ENCODE data around the gene C1orf52. TPM values are rescaled to one million over a fixed set of nuclear protein-coding genes. Genes with fewer than 3 reads are reported as not detected.

Gene C1orf52
- total and polyA plus RNA-seq, 2 of the 13 experiments (the other 11 are each of a cell fraction or from before 2014, with no cell fraction given), result 19.4 to 27.4 TPM

DNA sequence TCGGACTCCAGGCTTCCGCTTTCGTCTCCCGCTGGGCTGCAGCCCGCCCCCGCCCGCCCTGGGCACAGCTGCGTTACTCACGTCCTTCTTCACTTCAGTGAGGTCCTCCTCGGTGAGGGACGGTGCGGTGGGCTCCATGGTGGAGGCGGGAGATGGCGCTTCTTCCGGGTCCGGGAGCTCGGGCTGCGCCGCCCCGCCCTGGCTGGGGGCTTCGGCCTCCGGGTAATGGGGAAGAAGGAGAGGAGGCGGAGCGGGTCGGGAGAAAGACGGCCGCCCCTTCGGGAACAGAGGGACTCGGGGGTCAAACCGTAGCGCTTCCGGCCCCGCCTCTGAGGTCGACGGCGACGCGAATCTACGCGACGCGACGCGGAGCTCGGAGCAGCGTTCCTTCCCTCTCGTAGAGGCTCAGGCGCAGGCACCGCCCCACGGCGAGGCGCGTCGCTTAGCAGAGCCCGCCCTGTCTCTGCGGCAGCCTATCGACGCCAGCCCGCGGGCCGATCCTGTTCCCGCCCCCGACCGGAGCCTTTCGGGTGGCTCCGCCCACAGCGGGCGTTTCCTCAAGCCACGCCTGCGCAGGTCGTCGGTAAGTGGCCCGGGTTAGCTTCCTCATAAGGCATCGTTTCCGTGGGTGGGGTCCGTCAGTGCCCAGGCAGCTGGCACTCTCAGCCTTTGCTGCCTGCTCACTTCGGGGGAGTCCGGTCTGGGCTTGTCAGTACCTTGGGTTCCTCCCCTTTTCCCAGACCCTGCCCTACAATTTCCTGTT is 16.9 kb upstream of the C1orf52 start, which contains the start of gene BCL10 (continued):
- no peak for TF ChIP-seq ZNF672 (CRISPR knock-in tag; IDR thresholded peaks at IDR 0.05)
- TF ChIP-seq, protein P1, sequence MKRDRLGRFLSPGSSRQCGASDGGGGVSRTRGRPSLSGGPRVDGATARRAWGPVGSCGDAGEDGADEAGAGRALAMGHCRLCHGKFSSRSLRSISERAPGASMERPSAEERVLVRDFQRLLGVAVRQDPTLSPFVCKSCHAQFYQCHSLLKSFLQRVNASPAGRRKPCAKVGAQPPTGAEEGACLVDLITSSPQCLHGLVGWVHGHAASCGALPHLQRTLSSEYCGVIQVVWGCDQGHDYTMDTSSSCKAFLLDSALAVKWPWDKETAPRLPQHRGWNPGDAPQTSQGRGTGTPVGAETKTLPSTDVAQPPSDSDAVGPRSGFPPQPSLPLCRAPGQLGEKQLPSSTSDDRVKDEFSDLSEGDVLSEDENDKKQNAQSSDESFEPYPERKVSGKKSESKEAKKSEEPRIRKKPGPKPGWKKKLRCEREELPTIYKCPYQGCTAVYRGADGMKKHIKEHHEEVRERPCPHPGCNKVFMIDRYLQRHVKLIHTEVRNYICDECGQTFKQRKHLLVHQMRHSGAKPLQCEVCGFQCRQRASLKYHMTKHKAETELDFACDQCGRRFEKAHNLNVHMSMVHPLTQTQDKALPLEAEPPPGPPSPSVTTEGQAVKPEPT (CRISPR knock-in tag; IDR thresholded peaks at IDR 0.05; ENCODE audit: low read depth), result no peak
- no peak for TF ChIP-seq NPAS2 (CRISPR knock-in tag; IDR thresholded peaks at IDR 0.05; ENCODE audit: borderline replicate concordance)
- TF ChIP-seq ZNF484 (CRISPR knock-in tag; IDR thresholded peaks at IDR 0.05; ENCODE audit: borderline replicate concordance, low read depth), result no peak
- no peak for TF ChIP-seq NFIB (CRISPR knock-in tag; IDR thresholded peaks at IDR 0.05; ENCODE audit: borderline replicate concordance)
- TF ChIP-seq ZNF878 (CRISPR knock-in tag; IDR thresholded peaks at IDR 0.05), result no peak
- TF ChIP-seq MED8 (CRISPR knock-in tag; IDR thresholded peaks at IDR 0.05; ENCODE audit: insufficient replicate concordance), result no peak
- TF ChIP-seq ZNF570 (CRISPR knock-in tag; IDR thresholded peaks at IDR 0.05; ENCODE audit: borderline replicate concordance), result no peak
- 0 out of 2 replicates have a peak, but pooled peaks have one; percentile 73 for TF ChIP-seq ZNF230 (CRISPR knock-in tag; IDR thresholded peaks at IDR 0.05)
- no peak for TF ChIP-seq MLLT10 (CRISPR knock-in tag; IDR thresholded peaks at IDR 0.05)
- peak; percentile 73; the same call in 1 of the 2 replicates for TF ChIP-seq ARID2 (CRISPR knock-in tag; IDR thresholded peaks at IDR 0.05; ENCODE audit: borderline replicate concordance)
- TF ChIP-seq, protein P2, sequence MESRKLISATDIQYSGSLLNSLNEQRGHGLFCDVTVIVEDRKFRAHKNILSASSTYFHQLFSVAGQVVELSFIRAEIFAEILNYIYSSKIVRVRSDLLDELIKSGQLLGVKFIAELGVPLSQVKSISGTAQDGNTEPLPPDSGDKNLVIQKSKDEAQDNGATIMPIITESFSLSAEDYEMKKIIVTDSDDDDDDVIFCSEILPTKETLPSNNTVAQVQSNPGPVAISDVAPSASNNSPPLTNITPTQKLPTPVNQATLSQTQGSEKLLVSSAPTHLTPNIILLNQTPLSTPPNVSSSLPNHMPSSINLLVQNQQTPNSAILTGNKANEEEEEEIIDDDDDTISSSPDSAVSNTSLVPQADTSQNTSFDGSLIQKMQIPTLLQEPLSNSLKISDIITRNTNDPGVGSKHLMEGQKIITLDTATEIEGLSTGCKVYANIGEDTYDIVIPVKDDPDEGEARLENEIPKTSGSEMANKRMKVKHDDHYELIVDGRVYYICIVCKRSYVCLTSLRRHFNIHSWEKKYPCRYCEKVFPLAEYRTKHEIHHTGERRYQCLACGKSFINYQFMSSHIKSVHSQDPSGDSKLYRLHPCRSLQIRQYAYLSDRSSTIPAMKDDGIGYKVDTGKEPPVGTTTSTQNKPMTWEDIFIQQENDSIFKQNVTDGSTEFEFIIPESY (CRISPR knock-in tag; IDR thresholded peaks at IDR 0.05), result no peak
- no peak for TF ChIP-seq ZNF354B (CRISPR knock-in tag; IDR thresholded peaks at IDR 0.05)
- no peak for TF ChIP-seq ZNF264 (CRISPR knock-in tag; IDR thresholded peaks at IDR 0.05)
- TF ChIP-seq ZNF33A (CRISPR knock-in tag; IDR thresholded peaks at IDR 0.05; ENCODE audit: borderline replicate concordance), result no peak
- TF ChIP-seq, protein P3, sequence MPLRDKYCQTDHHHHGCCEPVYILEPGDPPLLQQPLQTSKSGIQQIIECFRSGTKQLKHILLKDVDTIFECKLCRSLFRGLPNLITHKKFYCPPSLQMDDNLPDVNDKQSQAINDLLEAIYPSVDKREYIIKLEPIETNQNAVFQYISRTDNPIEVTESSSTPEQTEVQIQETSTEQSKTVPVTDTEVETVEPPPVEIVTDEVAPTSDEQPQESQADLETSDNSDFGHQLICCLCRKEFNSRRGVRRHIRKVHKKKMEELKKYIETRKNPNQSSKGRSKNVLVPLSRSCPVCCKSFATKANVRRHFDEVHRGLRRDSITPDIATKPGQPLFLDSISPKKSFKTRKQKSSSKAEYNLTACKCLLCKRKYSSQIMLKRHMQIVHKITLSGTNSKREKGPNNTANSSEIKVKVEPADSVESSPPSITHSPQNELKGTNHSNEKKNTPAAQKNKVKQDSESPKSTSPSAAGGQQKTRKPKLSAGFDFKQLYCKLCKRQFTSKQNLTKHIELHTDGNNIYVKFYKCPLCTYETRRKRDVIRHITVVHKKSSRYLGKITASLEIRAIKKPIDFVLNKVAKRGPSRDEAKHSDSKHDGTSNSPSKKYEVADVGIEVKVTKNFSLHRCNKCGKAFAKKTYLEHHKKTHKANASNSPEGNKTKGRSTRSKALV (CRISPR knock-in tag; IDR thresholded peaks at IDR 0.05), result no peak
- TF ChIP-seq, protein P4, sequence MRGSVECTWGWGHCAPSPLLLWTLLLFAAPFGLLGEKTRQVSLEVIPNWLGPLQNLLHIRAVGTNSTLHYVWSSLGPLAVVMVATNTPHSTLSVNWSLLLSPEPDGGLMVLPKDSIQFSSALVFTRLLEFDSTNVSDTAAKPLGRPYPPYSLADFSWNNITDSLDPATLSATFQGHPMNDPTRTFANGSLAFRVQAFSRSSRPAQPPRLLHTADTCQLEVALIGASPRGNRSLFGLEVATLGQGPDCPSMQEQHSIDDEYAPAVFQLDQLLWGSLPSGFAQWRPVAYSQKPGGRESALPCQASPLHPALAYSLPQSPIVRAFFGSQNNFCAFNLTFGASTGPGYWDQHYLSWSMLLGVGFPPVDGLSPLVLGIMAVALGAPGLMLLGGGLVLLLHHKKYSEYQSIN (CRISPR knock-in tag; IDR thresholded peaks at IDR 0.05; ENCODE audit: borderline replicate concordance), result no peak
- no peak for TF ChIP-seq HOXA9 (CRISPR knock-in tag; IDR thresholded peaks at IDR 0.05; ENCODE audit: borderline replicate concordance)
- TF ChIP-seq ZNF160 (CRISPR knock-in tag; IDR thresholded peaks at IDR 0.05), result 0 out of 2 replicates have a peak, but pooled peaks have one; percentile 21
- TF ChIP-seq ZSCAN20 (CRISPR knock-in tag; IDR thresholded peaks at IDR 0.05; ENCODE audit: borderline replicate concordance), result no peak
- no peak for TF ChIP-seq ZKSCAN1 (IDR thresholded peaks at IDR 0.05; ENCODE audit: low read length)

All from HepG2 (cell line).